Thyroid gland (tissue), 4 donors: ENCODE measurements around the gene TESMIN. TPM values are rescaled to one million over a fixed set of nuclear protein-coding genes. Genes with fewer than 3 reads are reported as not detected.

Source experiments
- DNase-seq, 2 donors: peaks; one replicate each; pipeline ENCODE4 v3.0.0-alpha.2; 2019
- H3K27ac ChIP-seq, 3 donors: fragments of 200-600 bp; sonication (generic); 1 replicate in 2 of 3; 2 replicates in 1 of 3; pipeline ENCODE4 v1.5.1; 2016 to 2019; ENCODE audit warnings: mild to moderate bottlenecking in 1 of 3, moderate library complexity in 1 of 3
- H3K27me3 ChIP-seq: fragments of 200-600 bp; sonication (generic); one replicate; pipeline ENCODE4 v1.5.1; 2019
- H3K36me3 ChIP-seq, 2 donors: fragments of 200-600 bp; sonication (generic); one replicate each; pipeline ENCODE4 v1.5.1; 2016 to 2019
- H3K4me1 ChIP-seq, 2 donors: fragments of 200-600 bp; sonication (generic); one replicate each; pipeline ENCODE4 v1.5.1; 2017 to 2019
- H3K4me3 ChIP-seq, 3 donors: fragments of 200-600 bp; sonication (generic); replicated peaks in 1 of 3; 1 replicate in 2 of 3; 2 replicates in 1 of 3; pipeline ENCODE4 v1.5.1; 2016; ENCODE audit warnings: mild to moderate bottlenecking in 1 of 3
- H3K9me3 ChIP-seq: fragments of 200-600 bp; sonication (generic); one replicate; pipeline ENCODE4 v1.5.1; 2017
- POLR2A ChIP-seq, 2 donors: fragments of 450-650 bp; IDR thresholded peaks; one replicate each; pipeline ENCODE4 v1.6.1; 2017; ENCODE audit warnings: antibody characterized with exemption in 2 of 2, mild to moderate bottlenecking in 2 of 2, moderate library complexity in 1 of 2
- WGBS, 2 donors: methylation state at CpG; one replicate each; pipeline ENCODE4 v1.1.5; 2017; 5-methylcytosine and 5-hydroxymethylcytosine counted together
- intact Hi-C: fragments of 100-400 bp; cut with DNase I; formaldehyde crosslinking; loops from one replicate; pipeline ENCODE4 v1.15.1; 2023
- total RNA-seq, 4 donors: library from RNA; depleted of rRNA; stranded (reverse); fragments of >200 nt; gene quantifications; one replicate each; pipeline ENCODE4 v1.2.3, GENCODE V29; 2016
- TF ChIP-seq, protein P1 (sequence below), 6 experiments: fragments of 200-600 bp in 3 of 6; fragments of 450-650 bp in 3 of 6; sonication (generic) in 3 of 6; IDR thresholded peaks; one replicate each; pipeline ENCODE4 v1.5.1; 2016 to 2019; ENCODE audit warnings: antibody characterized with exemption in 6 of 6, mild to moderate bottlenecking in 2 of 6, inconsistent platforms in 1 of 6, moderate library complexity in 1 of 6

Gene TESMIN
- total RNA-seq, 4 donors from 2014 or later: 2.1 to 10.6 (median 5.8) TPM

DNA sequence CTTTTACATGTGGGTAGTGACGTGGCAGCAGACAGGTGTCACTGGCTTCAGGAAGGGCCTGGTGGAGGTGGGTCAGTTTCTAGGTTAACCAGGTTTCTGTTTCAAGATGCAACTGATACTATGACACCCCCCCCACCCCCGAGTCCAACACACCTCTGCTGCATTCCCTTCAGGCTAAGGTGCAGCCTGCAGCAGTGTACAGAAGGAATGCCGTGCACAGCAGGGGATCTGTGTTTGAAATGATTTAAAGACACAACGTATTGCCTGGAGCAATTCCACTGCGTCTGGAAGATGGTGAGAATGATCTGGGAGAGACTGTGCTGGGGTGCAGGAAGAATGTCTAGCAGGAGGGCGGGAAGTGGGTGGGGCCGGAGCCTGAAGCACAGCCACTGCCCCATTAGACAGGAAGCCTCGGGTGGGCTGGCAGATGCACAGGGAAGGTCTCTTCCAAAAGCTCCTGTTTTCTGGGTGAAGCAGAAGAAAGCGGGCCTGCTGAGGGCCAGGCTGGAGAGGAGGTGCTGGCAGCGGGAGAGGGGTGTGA, 11.9 kb upstream of the TESMIN start:
- intact Hi-C loops: no loop called here
- H3K36me3 ChIP-seq: peaks cover 36 to 45% of the 10 kb centered on the region in 2 donors
- 78 to 81% methylated on average over 10 of the region's 10 CpGs for WGBS, 2 donors

DNA sequence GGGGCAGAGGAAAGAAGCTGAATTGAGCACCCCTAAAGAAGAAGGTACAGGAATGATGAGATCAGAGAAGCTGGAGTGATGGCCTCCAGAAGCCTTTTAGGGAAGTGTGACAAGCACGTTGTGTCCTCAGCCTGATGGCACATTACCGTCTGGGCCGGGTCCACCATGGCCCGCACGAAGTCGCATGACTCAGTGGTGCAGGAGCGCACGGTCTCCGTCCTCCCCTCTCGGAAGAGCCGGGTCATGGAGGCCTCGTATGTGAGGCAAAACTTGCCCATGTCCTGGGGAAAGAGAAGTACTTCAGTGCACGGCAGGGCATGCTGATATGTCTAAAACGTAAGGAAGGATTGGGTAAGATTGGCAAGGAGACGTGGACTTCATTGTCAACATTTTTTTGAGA, 11.2 kb upstream of the TESMIN start:
- DNase-seq: no peak
- H3K9me3 ChIP-seq: no peaks in the 10 kb centered on the region
- TF ChIP-seq, protein P1, sequence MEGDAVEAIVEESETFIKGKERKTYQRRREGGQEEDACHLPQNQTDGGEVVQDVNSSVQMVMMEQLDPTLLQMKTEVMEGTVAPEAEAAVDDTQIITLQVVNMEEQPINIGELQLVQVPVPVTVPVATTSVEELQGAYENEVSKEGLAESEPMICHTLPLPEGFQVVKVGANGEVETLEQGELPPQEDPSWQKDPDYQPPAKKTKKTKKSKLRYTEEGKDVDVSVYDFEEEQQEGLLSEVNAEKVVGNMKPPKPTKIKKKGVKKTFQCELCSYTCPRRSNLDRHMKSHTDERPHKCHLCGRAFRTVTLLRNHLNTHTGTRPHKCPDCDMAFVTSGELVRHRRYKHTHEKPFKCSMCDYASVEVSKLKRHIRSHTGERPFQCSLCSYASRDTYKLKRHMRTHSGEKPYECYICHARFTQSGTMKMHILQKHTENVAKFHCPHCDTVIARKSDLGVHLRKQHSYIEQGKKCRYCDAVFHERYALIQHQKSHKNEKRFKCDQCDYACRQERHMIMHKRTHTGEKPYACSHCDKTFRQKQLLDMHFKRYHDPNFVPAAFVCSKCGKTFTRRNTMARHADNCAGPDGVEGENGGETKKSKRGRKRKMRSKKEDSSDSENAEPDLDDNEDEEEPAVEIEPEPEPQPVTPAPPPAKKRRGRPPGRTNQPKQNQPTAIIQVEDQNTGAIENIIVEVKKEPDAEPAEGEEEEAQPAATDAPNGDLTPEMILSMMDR (IDR thresholded peaks at IDR 0.05): no peak
- TF ChIP-seq POLR2A (IDR thresholded peaks at IDR 0.05): no peak
- intact Hi-C loops: no loop called here
- H3K27ac ChIP-seq: no peak overlapping the region
- no peak overlapping the region for H3K4me3 ChIP-seq
- peaks cover 38 to 52% of the 10 kb centered on the region in 2 donors for H3K36me3 ChIP-seq
- no peaks in the 10 kb centered on the region for H3K27me3 ChIP-seq
- 88 to 90% methylated on average over 15 of the region's 15 CpGs for WGBS, 2 donors
- no peaks in the 10 kb centered on the region for H3K4me1 ChIP-seq

More for the DNA sequence above, 11.9 kb upstream of the TESMIN start:
- no peaks in the 10 kb centered on the region for H3K9me3 ChIP-seq
- TF ChIP-seq, protein P1 (IDR thresholded peaks at IDR 0.05): no peak
- TF ChIP-seq POLR2A (IDR thresholded peaks at IDR 0.05): no peak
- no peak for DNase-seq
- no peak overlapping the region for H3K27ac ChIP-seq
- H3K4me1 ChIP-seq: no peaks in the 10 kb centered on the region
- no peaks in the 10 kb centered on the region for H3K27me3 ChIP-seq
- H3K4me3 ChIP-seq: no peak overlapping the region

DNA sequence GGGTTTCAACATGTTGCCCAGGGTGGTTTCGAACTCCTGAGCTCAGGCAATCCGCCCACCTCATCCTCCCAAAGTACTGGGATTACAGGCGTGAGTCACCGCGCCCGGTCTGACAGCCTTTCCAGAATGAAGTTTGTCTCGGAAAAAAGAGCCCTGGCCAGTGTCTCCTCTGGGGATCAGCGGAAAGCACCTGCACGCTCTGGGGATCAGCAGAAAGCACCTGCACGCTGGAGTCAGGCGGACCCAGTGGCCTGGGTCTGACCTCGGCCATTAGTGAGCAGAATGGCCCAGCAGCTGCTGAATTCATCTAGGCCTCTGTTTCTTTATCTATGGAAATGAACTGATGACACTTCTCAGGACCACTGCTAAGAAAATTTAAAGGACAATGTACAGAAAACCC, 10.5 kb upstream of the TESMIN start:
- H3K36me3 ChIP-seq: peaks cover 44 to 59% of the 10 kb centered on the region in 2 donors
- no peak for TF ChIP-seq POLR2A (IDR thresholded peaks at IDR 0.05)
- TF ChIP-seq, protein P1 (IDR thresholded peaks at IDR 0.05): no peak
- intact Hi-C loops: no loop called here
- H3K27me3 ChIP-seq: no peaks in the 10 kb centered on the region
- DNase-seq: no peak
- WGBS, 2 donors: 83 to 90% methylated on average over 12 of the region's 12 CpGs
- H3K9me3 ChIP-seq: no peaks in the 10 kb centered on the region
- H3K27ac ChIP-seq: no peak overlapping the region
- H3K4me3 ChIP-seq: no peak overlapping the region
- H3K4me1 ChIP-seq: no peaks in the 10 kb centered on the region

DNA sequence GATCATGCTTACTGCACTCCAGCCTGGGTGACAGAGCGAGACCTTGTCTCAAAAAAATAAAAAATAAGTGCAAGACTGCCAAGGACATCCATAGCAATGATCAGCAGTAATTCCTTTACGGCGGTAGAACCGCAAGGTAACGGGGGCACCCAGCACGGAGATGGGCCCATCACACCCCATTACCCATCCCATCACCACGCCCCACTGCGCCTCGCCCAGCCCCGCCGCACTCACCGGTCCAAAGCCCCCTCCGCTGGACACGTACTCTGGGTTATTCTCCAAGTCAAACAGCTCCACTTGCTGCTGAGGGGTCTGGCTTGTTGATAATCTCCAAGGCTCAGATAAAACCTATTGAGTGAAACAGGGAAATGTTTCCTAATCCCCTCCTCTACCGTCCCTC, 8.7 kb upstream of the TESMIN start:
- no peaks in the 10 kb centered on the region for H3K4me1 ChIP-seq
- no peaks in the 10 kb centered on the region for H3K27me3 ChIP-seq
- TF ChIP-seq, protein P1 (IDR thresholded peaks at IDR 0.05): no peak
- H3K36me3 ChIP-seq: peaks cover 53 to 63% of the 10 kb centered on the region in 2 donors
- H3K4me3 ChIP-seq: no peak overlapping the region
- 89 to 91% methylated on average over 15 of the region's 15 CpGs for WGBS, 2 donors
- intact Hi-C loops: no loop called here
- no peak overlapping the region for H3K27ac ChIP-seq
- DNase-seq: no peak
- no peaks in the 10 kb centered on the region for H3K9me3 ChIP-seq

DNA sequence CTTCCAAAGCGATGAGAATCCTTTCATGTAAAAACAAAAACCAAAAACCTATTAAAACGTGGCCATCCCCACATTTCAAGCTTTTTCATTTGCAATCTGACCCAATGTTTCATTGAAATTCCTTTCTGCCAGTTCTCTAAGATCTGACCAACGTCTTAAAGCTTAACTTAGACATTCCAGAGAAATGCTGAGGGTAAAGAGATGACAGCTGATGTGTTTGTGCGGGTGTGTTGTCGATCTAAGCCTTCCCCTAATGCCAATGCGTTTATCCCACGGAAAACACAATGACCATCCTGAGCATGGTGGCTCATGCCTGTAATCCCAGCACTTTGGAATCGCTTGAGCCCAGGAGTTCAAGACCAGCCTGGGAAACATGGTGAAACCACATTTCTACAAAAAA, 6.4 kb upstream of the TESMIN start:
- no peak overlapping the region for H3K27ac ChIP-seq
- no peak for DNase-seq
- no peak overlapping the region for H3K4me3 ChIP-seq
- H3K36me3 ChIP-seq: peaks cover 53 to 63% of the 10 kb centered on the region in 2 donors
- H3K4me1 ChIP-seq: no peaks in the 10 kb centered on the region
- no peaks in the 10 kb centered on the region for H3K9me3 ChIP-seq
- 79 to 85% methylated on average over 8 of the region's 8 CpGs for WGBS, 2 donors
- H3K27me3 ChIP-seq: no peaks in the 10 kb centered on the region
- intact Hi-C loops: no loop called here
- TF ChIP-seq, protein P1 (IDR thresholded peaks at IDR 0.05): no peak
- TF ChIP-seq POLR2A (IDR thresholded peaks at IDR 0.05): no peak
